H9 (cell line): Measurements from ENCODE around the gene MYO1F. TPM values are rescaled to one million over a fixed set of nuclear protein-coding genes. Genes with fewer than 3 reads are reported as not detected.
"Not testable (repeated sequence)": the region's sequence is repeated elsewhere in the genome, so short reads cannot be mapped to it uniquely, and the experiment has no call there.

Experiments used
- DNase-seq: peaks from one replicate; pipeline ENCODE4 v3.0.0-alpha.2; 2017
- H2AFZ ChIP-seq: one replicate; pipeline ENCODE4 v1.6.1; 2013; ENCODE audit warnings: mild to moderate bottlenecking, low read length, control low read depth, moderate library complexity
- H2AK5ac ChIP-seq: 2 replicates; pipeline ENCODE4 v1.6.1; 2013; ENCODE audit warnings: low read length, control low read depth, mixed read lengths; ENCODE audit not compliant: insufficient read length
- H2BK120ac ChIP-seq: one replicate; pipeline ENCODE4 v1.6.1; 2013; ENCODE audit warnings: low read depth, mild to moderate bottlenecking, low read length, control low read depth, inconsistent platforms; ENCODE audit not compliant: poor library complexity, severe bottlenecking
- H2BK12ac ChIP-seq: 2 replicates; pipeline ENCODE4 v1.6.1; 2013; ENCODE audit warnings: low read length, control low read depth, mixed read lengths, low read depth; ENCODE audit not compliant: insufficient read length
- H2BK15ac ChIP-seq: 2 replicates; pipeline ENCODE4 v1.6.1; 2013; ENCODE audit warnings: low read depth, low read length, control low read depth
- H2BK20ac ChIP-seq: one replicate; pipeline ENCODE4 v1.6.1; 2013; ENCODE audit warnings: low read depth, mild to moderate bottlenecking, low read length, control low read depth, inconsistent platforms; ENCODE audit not compliant: poor library complexity, severe bottlenecking
- H2BK5ac ChIP-seq: 2 replicates; pipeline ENCODE4 v1.6.1; 2013; ENCODE audit warnings: low read length, control low read depth, mixed read lengths; ENCODE audit not compliant: insufficient read length
- H3K14ac ChIP-seq: 2 replicates; pipeline ENCODE4 v1.6.1; 2013; ENCODE audit warnings: low read length, control low read depth; ENCODE audit not compliant: insufficient read depth
- H3K18ac ChIP-seq: 2 replicates; pipeline ENCODE4 v1.6.1; 2013; ENCODE audit warnings: low read depth, mild to moderate bottlenecking, mixed read lengths, low read length, control low read depth; ENCODE audit not compliant: insufficient read length
- H3K23ac ChIP-seq: 2 replicates; pipeline ENCODE4 v1.6.1; 2013; ENCODE audit warnings: low read length, control low read depth, mixed read lengths, low read depth; ENCODE audit not compliant: insufficient read length
- H3K23me2 ChIP-seq: 2 replicates; pipeline ENCODE4 v1.6.1; 2013; ENCODE audit warnings: low read depth, mild to moderate bottlenecking, mixed read lengths, low read length, control low read depth; ENCODE audit not compliant: insufficient read length, poor library complexity, severe bottlenecking
- H3K27ac ChIP-seq: 2 replicates; pipeline ENCODE4 v1.5.1; 2013; ENCODE audit warnings: low read length, control low read depth, mixed read lengths, low read depth; ENCODE audit not compliant: insufficient read length
- H3K27me3 ChIP-seq: 2 replicates; pipeline ENCODE4 v1.6.1; 2013; ENCODE audit warnings: low read length, control low read depth, inconsistent platforms; ENCODE audit not compliant: insufficient read depth
- H3K4ac ChIP-seq: 2 replicates; pipeline ENCODE4 v1.6.1; 2013; ENCODE audit warnings: low read depth, mild to moderate bottlenecking, control low read depth, inconsistent platforms, low read length, moderate library complexity
- H3K4me1 ChIP-seq: 2 replicates; pipeline ENCODE4 v1.6.1; 2013; ENCODE audit warnings: low read length, control low read depth, inconsistent platforms; ENCODE audit not compliant: insufficient read depth
- H3K4me2 ChIP-seq: 2 replicates; pipeline ENCODE4 v1.6.1; 2013; ENCODE audit warnings: low read length, control low read depth, mixed read lengths; ENCODE audit not compliant: insufficient read length, insufficient read depth
- H3K56ac ChIP-seq: 2 replicates; pipeline ENCODE4 v1.6.1; 2013; ENCODE audit warnings: low read depth, mild to moderate bottlenecking, mixed read lengths, low read length, control low read depth; ENCODE audit not compliant: insufficient read length
- H3K79me1 ChIP-seq: 2 replicates; pipeline ENCODE4 v1.6.1; 2013; ENCODE audit warnings: low read depth, mild to moderate bottlenecking, moderate library complexity, low read length, control low read depth, inconsistent platforms; ENCODE audit not compliant: insufficient read depth, poor library complexity, severe bottlenecking
- H3K79me2 ChIP-seq: 2 replicates; pipeline ENCODE4 v1.6.1; 2013; ENCODE audit warnings: low read length, control low read depth, inconsistent platforms; ENCODE audit not compliant: insufficient read depth
- H3K9ac ChIP-seq: 2 replicates; pipeline ENCODE4 v1.6.1; 2013; ENCODE audit warnings: low read length, control low read depth, mixed read lengths; ENCODE audit not compliant: insufficient read length; ENCODE audit errors: extremely low read depth
- H3K9me3 ChIP-seq: one replicate; pipeline ENCODE4 v1.6.1; 2013; ENCODE audit warnings: low read depth, low read length, inconsistent platforms; ENCODE audit not compliant: control insufficient read depth
- H3T11ph ChIP-seq: one replicate; pipeline ENCODE4 v1.6.1; 2013; ENCODE audit warnings: mild to moderate bottlenecking, low read length, control low read depth, inconsistent platforms
- H4K20me1 ChIP-seq: one replicate; pipeline ENCODE4 v1.6.1; 2013; ENCODE audit not compliant: control insufficient read depth, insufficient read length, insufficient read depth
- H4K5ac ChIP-seq: 2 replicates; pipeline ENCODE4 v1.6.1; 2013; ENCODE audit warnings: low read depth, mild to moderate bottlenecking, mixed read lengths, low read length, control low read depth; ENCODE audit not compliant: insufficient read length
- H4K8ac ChIP-seq: replicated peaks from 2 replicates; pipeline ENCODE4 v1.6.1; 2013; ENCODE audit warnings: low read length, control low read depth, mixed read lengths, low read depth; ENCODE audit not compliant: insufficient read length
- H4K91ac ChIP-seq: 2 replicates; pipeline ENCODE4 v1.6.1; 2013; ENCODE audit warnings: low read depth, mild to moderate bottlenecking, moderate library complexity, mixed read lengths, low read length, control low read depth; ENCODE audit not compliant: insufficient read length
- H3K27ac Mint-ChIP-seq, 3 experiments: 2 replicates in 2 of 3; 3 replicates in 1 of 3; pipeline ENCODE4 v1.8.0; 2020 to 2021; ENCODE audit warnings: mixed read lengths in 3 of 3, mild to moderate bottlenecking in 1 of 3, moderate library complexity in 1 of 3
- H3K27me3 Mint-ChIP-seq: 2 replicates; pipeline ENCODE4 v1.8.0; 2021; ENCODE audit warnings: low read depth, mild to moderate bottlenecking, moderate library complexity, mixed read lengths
- H3K36me3 Mint-ChIP-seq, 3 experiments: 2 replicates in 2 of 3; 3 replicates in 1 of 3; pipeline ENCODE4 v1.8.0; 2020 to 2021; ENCODE audit warnings: low read depth in 3 of 3, mixed read lengths in 3 of 3; ENCODE audit not compliant: insufficient read depth in 1 of 3
- H3K4me1 Mint-ChIP-seq, 2 experiments: 2 replicates each; pipeline ENCODE4 v1.8.0; 2020; ENCODE audit warnings: mixed read lengths in 2 of 2
- H3K4me3 Mint-ChIP-seq, 2 experiments: 2 replicates in 1 of 2; 3 replicates in 1 of 2; pipeline ENCODE4 v1.8.0; 2020 to 2021; ENCODE audit warnings: mild to moderate bottlenecking in 2 of 2, mixed read lengths in 2 of 2, moderate library complexity in 1 of 2
- H3K9me3 Mint-ChIP-seq, 2 experiments: 2 replicates in 1 of 2; 3 replicates in 1 of 2; pipeline ENCODE4 v1.8.0; 2020; ENCODE audit warnings: mild to moderate bottlenecking in 2 of 2, mixed read lengths in 2 of 2, moderate library complexity in 1 of 2
- CTCF ChIP-seq: fragments of 200-600 bp; sonication (generic); conservative IDR thresholded peaks from 3 replicates; pipeline ENCODE4 v1.8.0; 2021; ENCODE audit warnings: antibody characterized with exemption, mild to moderate bottlenecking
- WGBS: extraction: QIAGEN DNeasy Blood & Tissue Kit; methylation state at CpG from one replicate; pipeline ENCODE4 v1.1.7; 2013; ENCODE audit warnings: missing lambda C conversion rate, low lambda C conversion rate, mixed read lengths; ENCODE audit not compliant: insufficient read length; ENCODE audit errors: extremely low coverage; 5-methylcytosine and 5-hydroxymethylcytosine counted together
- total RNA-seq: library from RNA; stranded (reverse); gene quantifications from 2 replicates; pipeline ENCODE4 v1.2.1, GENCODE V29; 2021

The MYO1F gene
- total RNA-seq, 1 experiment from 2014 or later: 1.0 TPM

- Histone ChIP-seq H3K18ac (no peak overlapping the region), H3K23me2 (peaks cover 9% of the 10 kb centered on the region), H2BK120ac (no peak overlapping the region), H3K79me2 (no peaks in the 10 kb centered on the region), H2BK20ac (no peak overlapping the region), H3K9me3 (no peaks in the 10 kb centered on the region), H2BK12ac (no peak overlapping the region), H3K27me3 (no peaks in the 10 kb centered on the region), H3K23ac (no peak overlapping the region), H4K20me1 (no peaks in the 10 kb centered on the region), H2BK5ac (no peak overlapping the region), H3K14ac (no peak overlapping the region), H3K4me1 (no peaks in the 10 kb centered on the region; the same call in 1 of the 2 replicates), H3K4ac (no peak overlapping the region), H3K27ac (no peak overlapping the region), H2AK5ac (no peak overlapping the region), H3K56ac (no peak overlapping the region), H3K79me1 (no peaks in the 10 kb centered on the region), H4K8ac (no peak overlapping the region), H3K9ac (no peak overlapping the region), H2BK15ac (no peak overlapping the region), H2AFZ (no peak overlapping the region), H4K91ac (no peak overlapping the region), H4K5ac (no peak overlapping the region), H3K4me2 (no peak overlapping the region), H3T11ph (no peak overlapping the region)
- Mint-ChIP-seq H3K27ac (peak overlapping the region in 2 of 3 experiments; percentile 27 to 46; a peak in 4 of 7 replicates), H3K27me3 (peaks cover 4% of the 10 kb centered on the region), H3K4me1 (peaks cover 11 to 24% of the 10 kb centered on the region in 2 experiments), H3K36me3 (peaks cover 2 to 7% (median 7%) of the 10 kb centered on the region in 3 experiments; a peak in 3 of 7 replicates), H3K9me3 (no peaks in the 10 kb centered on the region; a peak in 1 of 5 replicates), H3K4me3 (peak overlapping the region in 1 of 2 experiments; percentile 94; a peak in 2 of 5 replicates)
- TF ChIP-seq CTCF: no peak
- no peak for DNase-seq
- WGBS: no CpG with 5 or more reads among the region's 11 CpGs
Measured at GRCh38 chr19:8515317-8515716, 61.9 kb downstream of the MYO1F start.

- not testable (repeated sequence) for H3K9me3 ChIP-seq, H3K14ac ChIP-seq, H2BK12ac ChIP-seq, H2BK120ac ChIP-seq, H4K91ac ChIP-seq, H3K4ac ChIP-seq, H2AFZ ChIP-seq, H3K27me3 Mint-ChIP-seq, H3K9me3 Mint-ChIP-seq, H2BK15ac ChIP-seq, H3K23me2 ChIP-seq, H3K23ac ChIP-seq, H3K27me3 ChIP-seq, H3K79me2 ChIP-seq, H2BK20ac ChIP-seq, H3K4me1 ChIP-seq, H3K9ac ChIP-seq, H3K36me3 Mint-ChIP-seq, H4K20me1 ChIP-seq, H3K79me1 ChIP-seq, DNase-seq, H3K18ac ChIP-seq, H2BK5ac ChIP-seq, H2AK5ac ChIP-seq, H4K8ac ChIP-seq, H4K5ac ChIP-seq, H3K56ac ChIP-seq, H3T11ph ChIP-seq
- peak overlapping the region; percentile 50 for H3K4me2 ChIP-seq
- H3K27ac ChIP-seq: peak overlapping the region; percentile 29
- H3K27ac Mint-ChIP-seq: peak overlapping the region; percentile 98 to 100 (median 99); a peak in 3 of 7 replicates
- WGBS: no CpG with 5 or more reads among the region's 21 CpGs
- H3K4me1 Mint-ChIP-seq: peaks cover 11 to 24% of the 10 kb centered on the region in 2 experiments
- H3K4me3 Mint-ChIP-seq: peak overlapping the region; percentile 94
Measured at GRCh38 chr19:8514505-8515009, 62.7 kb downstream of the MYO1F start.
